K562 (cell line): ENCODE data around the gene HMGN3. TPM values are rescaled to one million over a fixed set of nuclear protein-coding genes. Genes with fewer than 3 reads are reported as not detected.

Source experiments
- ATAC-seq: fragments of 200-7000 bp; cut with Tn5 transposase; 3 replicates; pipeline ENCODE4 v1.9.1; 2020; ENCODE audit warnings: moderate library complexity
- BruUV-seq: library from RNA; stranded (reverse); fragments of 400-500 nt; replicated peaks from 2 replicates; lab custom pipeline; 2021; lab: Mats Ljungman, UMichigan
- CTCF ChIA-PET: fragments of 300-600 bp; formaldehyde crosslinking; extraction: SDS; loops from one replicate; lab custom pipeline; 2021; ENCODE audit warnings: low intra/inter-chr PET ratio; lab: Yijun Ruan, JAX
- POLR2A ChIA-PET: fragments of 300-600, 350-650 bp; sonication (Branson Sonifier 250); formaldehyde crosslinking; extraction: SDS; loops from one replicate; lab custom pipeline; 2021; ENCODE audit warnings: antibody characterized with exemption, inconsistent platforms; lab: Yijun Ruan, JAX
- DNase-seq, 4 experiments: peaks; one replicate each; pipeline versions ENCODE4 v3.0.0 to v3.0.0-alpha.2; 2011 to 2018; ENCODE audit warnings: low spot score in 3 of 4, mixed read lengths in 3 of 4; ENCODE audit errors: extremely low read depth in 1 of 4
- FAIRE-seq: peaks from 2 replicates; lab custom pipeline; 2011; peaks lifted over from hg19 to GRCh38; lab: Jason Lieb, UNC
- H2AFZ ChIP-seq: 2 replicates; pipeline ENCODE4 v1.6.0; 2011; ENCODE audit warnings: low read depth, low read length, control low read depth, inconsistent platforms
- H3K27ac ChIP-seq: fragments of 200-600 bp; 3 replicates; pipeline ENCODE4 v1.8.0; 2011; ENCODE audit warnings: low read depth, mild to moderate bottlenecking, control low read depth, inconsistent platforms, low read length, moderate library complexity, mixed read lengths; ENCODE audit errors: extremely low read depth
- H3K27me3 ChIP-seq, 2 experiments: fragments of 300-600 bp in 1 of 2; 2 replicates in 1 of 2; 3 replicates in 1 of 2; pipeline versions ENCODE4 v1.6.0 to v1.8.0; 2011; ENCODE audit warnings: inconsistent platforms in 2 of 2, low read length in 2 of 2, mild to moderate bottlenecking in 1 of 2, mixed read lengths in 1 of 2, moderate library complexity in 1 of 2; ENCODE audit not compliant: control insufficient read depth in 2 of 2, insufficient read depth in 2 of 2
- H3K36me3 ChIP-seq: fragments of 300-600 bp; 3 replicates; pipeline ENCODE4 v1.8.0; 2011; ENCODE audit warnings: mild to moderate bottlenecking, low read length, inconsistent platforms; ENCODE audit not compliant: control insufficient read depth, insufficient read depth
- H3K4me1 ChIP-seq, 2 experiments: fragments of 200-600 bp in 1 of 2; replicated peaks in 1 of 2; 2 replicates in 1 of 2; 3 replicates in 1 of 2; pipeline versions ENCODE4 v1.5.1 to v1.8.0; 2011; ENCODE audit warnings: inconsistent platforms in 2 of 2, low read length in 2 of 2, mild to moderate bottlenecking in 1 of 2, mixed read lengths in 1 of 2, moderate library complexity in 1 of 2; ENCODE audit not compliant: control insufficient read depth in 2 of 2, insufficient read depth in 2 of 2
- H3K4me2 ChIP-seq: 2 replicates; pipeline ENCODE4 v1.6.1; 2011; ENCODE audit warnings: low read length, control low read depth, inconsistent platforms, mixed read lengths; ENCODE audit not compliant: insufficient read depth
- H3K4me3 ChIP-seq: fragments of 200-600 bp; sonication (generic), shearing (Covaris generic); 2 replicates; pipeline ENCODE4 v1.5.1; 2016; ENCODE audit warnings: control low read depth, inconsistent platforms
- H3K79me2 ChIP-seq: fragments of 200-600 bp; 3 replicates; pipeline ENCODE4 v1.8.0; 2011; ENCODE audit warnings: low read length, inconsistent platforms; ENCODE audit not compliant: control insufficient read depth, insufficient read depth
- H3K9ac ChIP-seq, 2 experiments: 2 replicates each; pipeline versions ENCODE4 v1.6.0 to v1.6.1; 2011; ENCODE audit warnings: low read depth in 2 of 2, low read length in 2 of 2, control low read depth in 1 of 2, inconsistent platforms in 1 of 2, mild to moderate bottlenecking in 1 of 2, mixed read lengths in 1 of 2; ENCODE audit not compliant: insufficient read depth in 1 of 2
- H3K9me1 ChIP-seq: one replicate; pipeline ENCODE4 v1.6.0; 2011; ENCODE audit warnings: inconsistent platforms, mild to moderate bottlenecking, low read length, moderate library complexity; ENCODE audit not compliant: control insufficient read depth, insufficient read depth
- H3K9me3 ChIP-seq: replicated peaks from 2 replicates; pipeline ENCODE4 v1.5.1; 2011; ENCODE audit warnings: low read depth, low read length, inconsistent platforms; ENCODE audit not compliant: control insufficient read depth, insufficient read depth
- H4K20me1 ChIP-seq: replicated peaks from 2 replicates; pipeline ENCODE4 v1.6.1; 2011; ENCODE audit warnings: low read length, inconsistent platforms, mixed read lengths; ENCODE audit not compliant: control insufficient read depth, insufficient read depth
- GMEB1 ChIP-seq: fragments of 250-450 bp; sonication (Bioruptor Pico); IDR thresholded peaks from 2 replicates; pipeline ENCODE4 v1.4.0; 2020; ENCODE audit warnings: mild to moderate bottlenecking
- HINFP ChIP-seq: fragments of 450-650 bp; conservative IDR thresholded peaks from 2 replicates; pipeline ENCODE4 v1.6.1; 2016; ENCODE audit warnings: missing genetic modification characterization, low read depth, mild to moderate bottlenecking, control low read depth, missing compliant biosample characterization
- MCM7 ChIP-seq, 2 experiments: fragments of 450-650 bp; IDR thresholded peaks; 2 replicates each; pipeline ENCODE4 v1.6.1; 2016 to 2018
- MGA ChIP-seq: fragments of 450-650 bp; IDR thresholded peaks from 2 replicates; pipeline ENCODE4 v1.6.1; 2016; ENCODE audit warnings: mild to moderate bottlenecking, moderate library complexity
- PRPF4 ChIP-seq: fragments of 200-400 bp; formaldehyde crosslinking; IDR thresholded peaks from one replicate; pipeline ENCODE4 v1.6.1; 2017; ENCODE audit warnings: low read length, low read depth, mild to moderate bottlenecking; ENCODE audit not compliant: insufficient read depth, poor library complexity, severe bottlenecking
- XRCC5 ChIP-seq: fragments of 200-400 bp; formaldehyde crosslinking; IDR thresholded peaks from 2 replicates; pipeline ENCODE4 v1.6.1; 2017; ENCODE audit warnings: low read depth, mild to moderate bottlenecking, low read length
- WGBS: fragments of 100-300 bp; shearing (Covaris generic); methylation state at CpG from one replicate; pipeline ENCODE4 v1.1.6; 2016; ENCODE audit warnings: low coverage, mixed read lengths; ENCODE audit not compliant: insufficient coverage; ENCODE audit errors: missing lambda C conversion rate; 5-methylcytosine and 5-hydroxymethylcytosine counted together
- in situ Hi-C: fragments of 300-500 bp; cut with MboI; formaldehyde crosslinking; loops from 4 replicates; pipeline ENCODE4 v1.15.0; 2018; ENCODE audit warnings: inconsistent platforms, mixed read lengths
- intact Hi-C: fragments of 100-400 bp; cut with micrococcal nuclease; formaldehyde crosslinking; loops from 2 replicates; pipeline ENCODE4 v1.14.2; 2022
- polyA plus RNA-seq, 8 experiments: library from polyadenylated mRNA; depleted of rRNA in 4 of 8; stranded (reverse) in 5 of 8; unstranded in 3 of 8; fragments of >200 nt; fragmentation: Nextera tagmentation in 2 of 8; fragmentation: Illumina TruSeq in 1 of 8; extraction: Ambion mirVana in 2 of 8; extraction: Trizol in 1 of 8; gene quantifications; 2 replicates each; pipeline versions ENCODE4 v1.2.1 to v1.2.3, GENCODE V29; 2011 to 2014; ENCODE audit warnings: inconsistent platforms in 1 of 8, missing spikeins in 1 of 8
- total RNA-seq, 7 experiments: library from RNA; depleted of rRNA in 6 of 7; stranded (reverse); fragments of >200 nt in 6 of 7; fragmentation: Illumina TruSeq in 2 of 7; extraction: Trizol in 2 of 7; gene quantifications; 2 replicates each; pipeline versions ENCODE4 v1.2.1 to v1.2.3, GENCODE V29; 2011 to 2021; ENCODE audit warnings: low replicate concordance in 1 of 7

Gene HMGN3
- total and polyA plus RNA-seq, 9 of the 15 experiments (the other 6 are each of a cell fraction or from before 2014, with no cell fraction given) = 42.1 to 154 (median 88.1) TPM

- TF ChIP-seq HINFP (tag) = no peak
Measured at GRCh38 chr6:79246891-79247290, 12.4 kb upstream of the HMGN3 start (continued).

- 6% methylated on average over 2 of the region's 2 CpGs for WGBS
- Histone ChIP-seq H3K36me3 (no peaks in the 10 kb centered on the region), H2AFZ (no peak overlapping the region), H3K79me2 (no peaks in the 10 kb centered on the region), H3K27ac (no peak overlapping the region), H3K9me3 (no peaks in the 10 kb centered on the region), H3K27me3 (no peaks in the 10 kb centered on the region; a peak in 1 of 5 replicates), H3K4me3 (no peak overlapping the region), H3K9me1 (no peaks in the 10 kb centered on the region), H3K4me1 (no peaks in the 10 kb centered on the region; a peak in 1 of 5 replicates), H3K9ac (no peak overlapping the region), H4K20me1 (no peaks in the 10 kb centered on the region), H3K4me2 (no peak overlapping the region)
- DNase-seq (no peak), ATAC-seq (no peak), FAIRE-seq (no peak)
- ChIA-PET CTCF (no interaction called here), POLR2A (no interaction called here)
- intact Hi-C loops = no loop called here
- BruUV-seq = no TSS peak
- in situ Hi-C loops = no loop called here
- no peak for TF ChIP-seq PRPF4
- no peak for TF ChIP-seq MCM7 (IDR thresholded peaks at IDR 0.05)
- TF ChIP-seq MGA = no peak
- TF ChIP-seq GMEB1 (CRISPR knock-in tag) = no peak
- no peak for TF ChIP-seq XRCC5
Measured at GRCh38 chr6:79241228-79241627, 6.7 kb upstream of the HMGN3 start.
